Measurements from ENCODE around the gene OR2W3. TPM values are rescaled to one million over a fixed set of nuclear protein-coding genes. Genes with fewer than 3 reads are reported as not detected.

Gene OR2W3
- total RNA-seq, 1 experiment from 2014 or later: not detected

GRCh38 chr1:247849616-247850015, 45.8 kb upstream of the OR2W3 start:
- no peaks in the 10 kb centered on the region for H3K27me3 ChIP-seq (ENCODE audit: insufficient read depth, low read depth)
- H3K4me2 ChIP-seq: no peak overlapping the region
- no peaks in the 10 kb centered on the region for H3K4me1 ChIP-seq (replicated peaks; ENCODE audit: insufficient read depth)
- H2AFZ ChIP-seq: no peak overlapping the region
- POLR2A ChIA-PET (ENCODE audit: unreplicated experiment): no interaction called here
- no TSS peak for BruUV-seq (replicated peaks)
- intact Hi-C loops (cut with micrococcal nuclease; ENCODE audit: unreplicated experiment): no loop called here
- H3K79me2 ChIP-seq (ENCODE audit: low read depth): no peaks in the 10 kb centered on the region
- no peak for TF ChIP-seq EZH2 (IDR thresholded peaks at IDR 0.05; ENCODE audit: low read depth)
- TF ChIP-seq CTCF (conservative IDR thresholded peaks at IDR 0.05): no peak
- H3K36me3 ChIP-seq (ENCODE audit: low read depth): no peaks in the 10 kb centered on the region
- CTCF ChIA-PET: no interaction called here
- no peaks in the 10 kb centered on the region for H3F3A ChIP-seq (ENCODE audit: insufficient read depth, low read depth)
- no peaks in the 10 kb centered on the region for H3K9me2 ChIP-seq (ENCODE audit: insufficient read depth)
- H3K27ac ChIP-seq: no peak overlapping the region
- no peak overlapping the region for H3K4me3 ChIP-seq
- H4K20me1 ChIP-seq (ENCODE audit: insufficient read depth): no peaks in the 10 kb centered on the region
- H3K9me3 ChIP-seq (ENCODE audit: insufficient read depth, low read depth): no peaks in the 10 kb centered on the region
- DNase-seq: no peak

GRCh38 chr1:247854899-247855545, 40.4 kb upstream of the OR2W3 start:
- BruUV-seq (replicated peaks): no TSS peak
- Histone ChIP-seq H3K4me3 (no peak overlapping the region), H3K9me3 (ENCODE audit: insufficient read depth, low read depth) (no peaks in the 10 kb centered on the region), H3K27ac (no peak overlapping the region), H3K36me3 (ENCODE audit: low read depth) (no peaks in the 10 kb centered on the region), H3K9me2 (ENCODE audit: insufficient read depth) (no peaks in the 10 kb centered on the region), H3K4me2 (no peak overlapping the region), H4K20me1 (ENCODE audit: insufficient read depth) (no peaks in the 10 kb centered on the region), H2AFZ (no peak overlapping the region), H3F3A (ENCODE audit: insufficient read depth, low read depth) (no peaks in the 10 kb centered on the region), H3K79me2 (ENCODE audit: low read depth) (no peaks in the 10 kb centered on the region), H3K4me1 (replicated peaks; ENCODE audit: insufficient read depth) (no peaks in the 10 kb centered on the region), H3K27me3 (ENCODE audit: insufficient read depth, low read depth) (no peaks in the 10 kb centered on the region)
- ChIA-PET POLR2A (ENCODE audit: unreplicated experiment) (no interaction called here), CTCF (no interaction called here)
- intact Hi-C loops (cut with micrococcal nuclease; ENCODE audit: unreplicated experiment): no loop called here
- DNase-seq: no peak
- no peak for TF ChIP-seq CTCF (conservative IDR thresholded peaks at IDR 0.05)

- Histone ChIP-seq H3K4me1 (replicated peaks; ENCODE audit: insufficient read depth) (no peaks in the 10 kb centered on the region), H3K27ac (no peak overlapping the region), H3K27me3 (ENCODE audit: insufficient read depth, low read depth) (no peaks in the 10 kb centered on the region), H3K4me3 (no peak overlapping the region), H3F3A (ENCODE audit: insufficient read depth, low read depth) (no peaks in the 10 kb centered on the region), H3K79me2 (ENCODE audit: low read depth) (no peaks in the 10 kb centered on the region), H3K9me2 (ENCODE audit: insufficient read depth) (no peaks in the 10 kb centered on the region), H3K36me3 (ENCODE audit: low read depth) (no peaks in the 10 kb centered on the region), H4K20me1 (ENCODE audit: insufficient read depth) (no peaks in the 10 kb centered on the region), H3K4me2 (no peak overlapping the region), H3K9me3 (ENCODE audit: insufficient read depth, low read depth) (no peaks in the 10 kb centered on the region), H2AFZ (no peak overlapping the region)
- CTCF ChIA-PET: no interaction called here
- intact Hi-C loops (cut with micrococcal nuclease; ENCODE audit: unreplicated experiment): no loop called here
- BruUV-seq (replicated peaks): no TSS peak
- TF ChIP-seq CTCF (conservative IDR thresholded peaks at IDR 0.05): no peak
- TF ChIP-seq EZH2 (IDR thresholded peaks at IDR 0.05; ENCODE audit: low read depth): no peak
- DNase-seq: no peak
- POLR2A ChIA-PET (ENCODE audit: unreplicated experiment): no interaction called here
Measured at GRCh38 chr1:247855911-247856310, 39.5 kb upstream of the OR2W3 start.
